Stimulated activated CD4-positive, alpha-beta T cell treated with anti-CD3 and anti-CD28 coated beads, Interleukin-15, amount 100 ng/mL, for 48 hours (primary cell): ENCODE results near the gene DOCK9.
"Not testable (repeated sequence)": the region's sequence is repeated elsewhere in the genome, so short reads cannot be mapped to it uniquely, and the experiment has no call there.

Experiments
- DNase-seq, 2 donors: peaks; one replicate each; pipeline ENCODE4 v3.0.0-alpha.2; 2020; ENCODE audit warnings: low read depth in 2 of 2

Gene DOCK9

DNA sequence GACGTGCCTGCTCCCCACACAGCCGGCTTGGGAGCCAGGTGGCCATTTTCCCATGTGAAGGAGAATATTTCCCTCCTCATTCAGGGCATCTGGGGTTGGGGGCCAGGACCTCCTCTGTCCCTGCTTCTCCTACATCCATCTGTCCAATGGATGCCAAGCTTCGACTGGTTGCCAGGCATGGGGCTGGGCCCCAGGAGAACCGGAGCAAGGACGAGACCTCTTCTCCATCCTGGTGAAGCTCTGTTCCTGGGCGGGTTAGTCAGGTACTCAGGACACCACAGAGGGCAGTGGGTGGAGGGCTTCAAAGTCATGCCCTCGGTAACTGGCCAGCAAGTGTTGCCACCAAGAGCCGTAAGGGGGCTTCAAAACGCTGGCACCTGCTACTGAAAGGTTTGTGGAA, 203.1 kb downstream of the DOCK9 start:
- no peak for DNase-seq

DNA sequence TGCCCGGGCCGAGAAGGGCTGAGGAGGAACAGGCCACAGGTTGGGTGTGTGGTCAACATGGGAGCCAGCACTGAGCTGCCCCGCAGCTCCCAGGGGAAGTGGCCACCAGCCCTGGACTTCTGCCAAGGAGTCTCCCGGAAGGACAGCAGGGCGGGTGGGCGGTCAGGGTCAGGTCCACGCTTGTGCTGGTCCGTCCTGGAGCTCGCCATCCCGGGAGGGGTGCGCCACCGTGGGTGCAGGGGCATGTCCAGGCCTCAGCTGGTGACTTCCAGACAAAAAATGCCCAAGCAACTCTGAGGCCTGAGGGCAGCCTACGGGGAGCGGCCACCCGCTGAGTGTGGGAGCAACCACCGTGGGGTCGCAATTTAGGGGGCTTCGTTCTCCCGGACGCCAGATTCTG, 203.9 kb downstream of the DOCK9 start:
- no peak for DNase-seq

DNA sequence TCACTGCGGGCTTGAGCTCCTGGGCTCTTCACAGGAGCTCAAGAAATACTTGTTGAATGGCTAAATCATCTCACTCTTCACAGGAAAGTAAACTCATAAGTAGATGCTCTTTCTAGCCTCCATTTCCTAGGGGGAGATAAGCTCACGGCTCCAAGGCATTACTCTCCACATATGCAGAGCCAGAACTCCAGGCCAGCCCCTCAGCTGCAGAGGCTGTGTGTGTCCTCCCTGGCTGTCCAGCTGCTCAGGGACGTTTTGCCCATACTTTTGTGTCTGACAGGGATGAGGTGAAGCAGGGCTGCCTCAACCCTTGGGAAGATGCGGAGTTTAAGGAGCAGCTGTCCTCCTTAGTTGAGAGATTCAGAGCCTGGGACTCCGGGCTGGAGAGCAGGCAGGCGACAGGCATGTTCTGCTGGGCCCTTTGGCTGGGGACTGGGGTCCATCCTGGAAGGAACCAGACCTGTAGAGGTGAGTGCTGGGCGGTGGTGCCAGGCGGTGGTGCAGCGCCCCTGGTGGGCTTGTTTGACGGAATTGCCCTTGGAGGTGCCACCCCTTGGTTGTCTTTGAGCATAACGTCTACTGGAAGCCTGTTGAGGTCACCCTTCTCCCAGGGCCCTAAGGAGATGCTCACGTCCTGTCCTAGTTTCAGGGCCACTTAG, 204.9 kb downstream of the DOCK9 start:
- DNase-seq = no peak

DNA sequence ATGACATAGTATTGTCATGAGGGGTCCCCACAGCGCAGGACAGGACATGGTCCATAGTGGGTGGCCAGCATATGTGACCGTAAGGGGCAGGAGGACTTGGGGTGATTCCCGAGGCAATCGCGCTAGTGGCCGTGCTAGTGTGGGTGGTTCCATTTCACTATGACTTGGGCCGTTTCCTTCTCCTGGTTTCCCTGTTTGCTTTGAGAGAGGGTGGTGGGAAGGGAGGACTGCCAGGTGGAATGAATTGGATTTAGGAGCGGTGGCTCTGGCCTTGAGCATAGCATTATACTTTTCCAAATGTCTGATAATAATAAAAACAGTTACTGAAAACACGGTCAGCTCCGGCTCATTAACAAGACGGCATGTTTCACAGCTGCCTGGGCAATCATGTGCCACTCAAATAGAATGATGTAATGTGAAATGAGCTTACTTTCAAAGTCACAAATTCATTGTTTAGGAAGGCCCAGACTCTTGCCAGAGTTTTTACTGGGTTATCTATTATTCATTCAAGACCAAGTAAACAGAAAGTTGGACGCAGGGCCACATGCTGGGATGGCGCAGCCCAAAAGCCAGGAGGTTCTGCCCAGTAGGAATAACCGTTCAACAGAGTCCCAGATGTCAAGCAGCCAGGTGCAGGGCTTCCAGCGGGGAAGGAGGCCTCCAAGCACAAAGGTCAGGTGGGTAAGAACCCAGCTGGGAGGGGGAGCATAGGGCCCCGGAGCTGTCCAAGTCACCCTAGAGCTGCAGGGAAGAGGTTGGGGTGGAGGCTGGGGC, 205.8 kb downstream of the DOCK9 start:
- no peak for DNase-seq

DNA sequence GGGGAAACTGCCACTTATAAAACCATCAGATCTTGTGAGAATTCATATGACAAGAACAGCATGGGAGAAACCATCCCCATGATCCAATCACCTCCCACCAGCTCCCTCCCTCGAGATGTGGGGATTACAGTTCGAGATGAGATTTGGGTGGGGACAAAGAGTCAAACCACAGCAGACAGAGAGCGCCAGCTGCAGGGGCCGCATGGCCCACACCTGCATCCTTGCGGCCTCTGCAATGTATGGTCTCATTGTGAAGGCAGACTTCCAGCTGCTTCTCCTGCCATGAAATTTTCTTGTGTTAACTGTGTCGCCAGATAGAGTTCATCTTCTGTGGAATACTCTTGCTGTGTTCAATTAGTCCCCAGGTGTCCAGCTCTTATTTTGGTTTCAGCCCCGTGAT, 208.1 kb downstream of the DOCK9 start:
- no peak for DNase-seq

DNA sequence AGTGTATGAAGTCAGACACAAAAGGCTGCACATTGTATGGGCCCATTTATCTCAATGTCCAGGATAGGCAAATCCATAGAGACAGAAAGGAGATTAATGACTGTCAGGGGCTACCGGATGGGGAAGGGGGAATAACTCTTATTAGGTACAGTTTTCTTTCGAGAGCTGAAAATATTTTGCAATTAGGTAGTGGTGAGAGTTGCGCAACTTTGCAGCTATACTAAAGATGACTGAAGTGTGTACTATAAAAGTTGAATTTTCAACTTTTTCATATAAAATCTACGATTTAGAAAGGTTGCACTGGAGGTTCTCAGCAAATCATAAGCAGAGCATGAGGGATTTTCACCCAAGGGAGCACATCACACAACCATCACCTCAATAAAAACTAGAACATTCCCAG, 209.3 kb downstream of the DOCK9 start:
- no peak for DNase-seq

DNA sequence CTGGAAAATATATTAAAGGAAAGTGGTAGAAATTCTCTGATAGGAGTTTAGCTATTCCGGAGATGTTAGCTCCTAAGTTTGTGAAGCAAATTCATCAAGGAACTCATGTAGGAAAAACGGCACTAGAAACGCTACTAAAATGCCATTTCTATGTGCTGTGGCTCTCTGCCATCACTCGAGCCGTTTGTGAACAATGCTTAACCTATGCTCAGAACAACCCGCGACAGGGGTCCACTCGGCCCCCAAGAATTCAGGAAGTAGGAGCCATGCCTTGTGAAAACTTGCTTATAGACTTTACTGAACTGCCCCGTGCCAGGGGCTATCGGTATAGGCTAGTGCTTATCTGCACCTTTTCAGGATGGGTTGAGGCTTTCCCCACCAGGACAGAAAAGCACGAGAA, 211.2 kb downstream of the DOCK9 start:
- no peak for DNase-seq

DNA sequence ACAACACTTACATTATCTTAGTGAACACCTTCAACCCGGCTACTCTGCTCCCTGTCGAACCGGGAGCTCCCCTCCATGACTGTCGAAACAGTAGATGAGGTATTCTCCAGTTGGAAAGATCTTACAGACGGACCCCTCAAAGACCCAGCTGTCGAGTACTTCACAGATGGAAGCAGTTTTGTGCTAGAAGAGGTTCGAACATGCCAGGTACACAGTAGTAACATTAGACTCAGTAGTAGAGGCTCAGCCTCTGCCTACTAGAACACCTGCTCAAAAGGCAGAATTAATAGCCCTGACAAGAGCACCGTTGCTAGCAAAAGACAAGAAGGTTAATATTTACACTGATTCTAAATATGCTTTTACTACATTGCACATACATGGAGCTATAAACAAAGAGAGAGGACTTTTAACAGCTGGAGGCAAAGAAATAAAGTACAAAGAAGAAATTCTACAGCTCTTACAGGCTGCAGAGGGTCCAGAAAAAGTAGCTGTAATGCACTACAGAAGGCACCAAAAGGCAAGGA, 211.8 kb downstream of the DOCK9 start:
- no peak for DNase-seq

DNA sequence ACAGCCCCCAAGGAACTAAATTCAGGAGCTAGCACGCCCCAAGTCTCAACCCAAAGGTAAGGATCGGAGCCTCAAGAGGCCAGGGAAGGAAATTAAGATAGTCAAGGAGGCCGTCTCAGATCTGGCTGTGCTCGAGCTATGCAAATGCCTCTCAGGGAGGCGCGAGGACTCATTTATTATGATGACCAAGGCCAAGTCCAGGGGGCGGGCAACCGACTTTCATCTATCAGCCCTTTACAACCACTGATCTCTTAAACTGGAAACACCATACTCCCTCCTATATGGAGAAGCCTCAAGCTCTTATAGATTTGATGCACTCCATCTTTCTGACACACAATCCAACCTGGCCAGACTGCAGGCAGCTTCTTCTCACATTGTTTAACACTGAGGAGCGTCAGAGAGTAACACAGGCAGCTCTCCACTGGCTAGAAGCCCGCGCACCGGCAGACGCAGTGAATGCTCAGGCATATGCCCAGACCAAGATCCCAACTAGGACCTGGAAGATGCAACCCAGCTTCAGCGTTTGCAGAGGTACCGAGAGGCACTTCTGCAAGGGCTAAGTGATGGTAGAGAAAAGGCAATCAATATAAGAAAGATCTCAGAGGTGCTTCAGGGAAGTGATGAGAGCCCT, 215.8 kb downstream of the DOCK9 start:
- no peak for DNase-seq

DNA sequence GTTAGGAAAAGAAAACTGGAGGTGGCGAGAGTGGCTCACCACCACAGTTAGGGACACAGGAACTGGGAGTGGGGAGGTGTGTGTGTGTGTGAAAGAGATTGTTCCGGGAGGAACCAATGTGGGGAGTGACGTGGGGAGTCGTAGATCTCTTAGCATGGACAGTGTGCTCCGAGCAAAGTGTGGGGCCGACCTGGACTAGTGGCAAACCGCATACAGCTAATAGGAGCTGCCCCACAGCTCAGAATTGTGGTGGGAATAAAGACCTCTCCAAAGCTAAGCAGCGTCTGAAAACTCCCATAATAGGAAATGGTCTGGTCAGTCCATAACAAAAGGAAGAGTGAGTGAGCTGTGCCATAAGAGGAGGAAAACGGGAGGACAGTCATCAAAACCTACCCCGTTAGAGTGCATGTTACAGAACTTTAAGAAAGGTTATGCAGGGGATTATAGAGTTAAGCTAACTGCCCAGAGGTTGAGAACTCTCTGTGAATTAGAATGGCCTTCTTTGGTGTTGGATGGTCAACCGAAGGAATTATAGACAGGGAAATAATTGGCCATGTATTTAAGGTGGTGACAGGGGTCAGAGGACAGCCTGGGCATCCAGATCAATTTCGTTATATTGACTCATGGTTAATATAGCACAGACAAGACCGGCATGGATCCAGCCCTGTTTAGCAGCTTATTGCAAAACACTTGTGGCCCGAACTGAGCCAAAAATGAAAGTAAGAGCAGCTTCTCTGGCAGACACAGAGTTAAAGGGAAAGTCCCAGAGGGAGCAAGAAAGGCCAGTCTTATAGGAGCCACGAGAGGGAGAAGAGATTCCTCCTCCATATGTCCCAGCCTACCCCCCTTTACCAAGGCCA, 216.5 kb downstream of the DOCK9 start:
- no peak for DNase-seq

DNA sequence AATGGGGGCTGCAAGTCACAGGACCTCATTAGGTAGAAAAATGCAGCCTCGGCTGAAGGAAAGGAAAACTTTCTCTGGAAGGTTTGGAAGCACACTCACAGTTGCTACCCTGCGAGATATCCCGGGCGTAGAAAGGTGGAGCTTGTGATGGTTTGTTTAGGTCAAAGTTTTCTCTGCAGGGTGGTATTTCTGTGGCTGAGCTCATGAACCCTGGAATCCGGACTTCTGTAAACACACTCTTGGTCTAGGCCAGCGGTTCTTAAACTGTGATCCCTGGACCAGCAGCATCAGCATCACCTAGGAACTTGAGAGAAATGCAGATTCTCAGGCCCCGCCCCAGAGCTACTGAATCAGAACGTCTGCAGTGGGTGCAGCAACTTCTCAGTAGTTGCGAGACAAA, 222.1 kb downstream of the DOCK9 start:
- DNase-seq = no peak

DNA sequence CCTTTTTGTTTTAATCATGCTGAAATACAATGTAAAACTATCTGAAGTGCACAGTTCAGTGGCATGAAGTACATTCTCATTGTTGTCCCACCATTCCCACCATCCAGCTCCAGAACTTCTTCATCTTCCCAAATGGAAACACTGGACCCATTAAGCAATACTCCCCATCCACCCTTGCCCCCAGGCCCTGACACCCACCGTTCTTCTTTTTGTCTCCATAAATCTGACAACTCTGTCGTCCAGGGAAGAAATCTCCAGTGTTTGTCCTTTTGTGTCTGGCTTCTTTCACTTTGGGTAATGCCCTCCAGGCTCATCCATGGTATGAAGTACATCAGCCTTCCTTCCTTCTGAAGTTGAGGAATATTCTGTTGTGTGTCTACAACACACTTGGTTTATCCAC, 222.7 kb downstream of the DOCK9 start:
- no peak for DNase-seq

DNA sequence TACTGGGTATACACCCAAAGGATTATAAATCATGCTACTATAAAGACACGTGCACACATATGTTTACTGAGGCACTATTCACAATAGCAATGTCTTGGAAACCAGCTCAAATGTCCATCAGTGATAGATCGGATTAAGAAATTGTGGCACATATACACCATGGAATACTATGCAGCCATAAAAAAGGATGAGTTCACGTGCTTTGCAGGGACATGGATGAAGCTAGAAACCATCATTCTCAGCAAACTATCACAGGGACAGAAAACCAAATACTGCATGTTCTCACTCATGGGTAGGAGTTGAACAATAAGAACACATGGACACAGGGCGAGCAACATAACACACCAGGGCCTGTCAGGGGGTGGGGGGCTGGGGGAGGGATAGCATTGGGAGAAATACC, 223.4 kb downstream of the DOCK9 start:
- DNase-seq = not testable (repeated sequence)

DNA sequence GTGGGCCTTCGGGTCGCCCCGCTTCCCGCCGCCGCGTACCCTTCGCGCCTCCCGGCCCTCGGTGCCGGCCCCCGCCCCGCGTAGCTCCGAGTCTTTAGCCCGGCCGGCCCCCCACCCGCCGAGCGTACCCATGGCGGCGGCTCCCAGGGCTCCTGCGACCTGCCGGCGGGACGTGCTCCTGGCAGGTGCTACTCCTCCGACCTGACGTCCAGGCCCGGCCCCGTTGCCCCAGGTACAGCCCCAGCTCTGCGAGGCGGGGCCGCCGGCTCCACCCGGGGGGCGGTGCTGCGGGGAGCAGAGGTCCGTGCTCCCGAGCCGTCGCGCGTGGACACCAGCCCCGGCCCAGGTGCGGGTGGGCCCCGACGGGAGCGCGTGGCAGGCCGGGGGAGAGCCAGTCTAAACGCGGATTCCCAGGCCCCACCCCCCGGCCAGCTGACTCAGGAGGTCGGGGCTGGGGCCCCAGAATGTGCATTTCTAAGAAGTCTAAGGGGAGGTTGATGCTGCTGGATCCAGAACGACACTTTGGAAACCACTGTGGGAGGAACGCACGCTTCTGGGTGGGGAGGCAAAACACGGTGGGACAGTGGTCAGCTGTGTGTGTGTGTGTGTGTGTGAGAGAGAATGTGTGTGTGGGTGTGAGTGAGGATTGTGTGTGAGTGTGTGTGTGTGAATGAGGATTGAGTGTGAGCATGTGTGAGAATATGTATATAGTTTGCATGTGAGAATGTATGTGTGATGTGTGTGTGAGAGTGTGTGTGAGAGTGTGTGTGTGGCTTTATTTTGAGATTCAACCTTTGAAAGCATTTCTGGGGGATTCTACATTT, 225.2 kb downstream of the DOCK9 start, which contains the start of gene SLC15A1:
SLC15A1 (minus strand) TSS at position 206 of the 824 bp plus-strand sequence; CDS start at position 132, 74 bp downstream.
- no peak for DNase-seq

DNA sequence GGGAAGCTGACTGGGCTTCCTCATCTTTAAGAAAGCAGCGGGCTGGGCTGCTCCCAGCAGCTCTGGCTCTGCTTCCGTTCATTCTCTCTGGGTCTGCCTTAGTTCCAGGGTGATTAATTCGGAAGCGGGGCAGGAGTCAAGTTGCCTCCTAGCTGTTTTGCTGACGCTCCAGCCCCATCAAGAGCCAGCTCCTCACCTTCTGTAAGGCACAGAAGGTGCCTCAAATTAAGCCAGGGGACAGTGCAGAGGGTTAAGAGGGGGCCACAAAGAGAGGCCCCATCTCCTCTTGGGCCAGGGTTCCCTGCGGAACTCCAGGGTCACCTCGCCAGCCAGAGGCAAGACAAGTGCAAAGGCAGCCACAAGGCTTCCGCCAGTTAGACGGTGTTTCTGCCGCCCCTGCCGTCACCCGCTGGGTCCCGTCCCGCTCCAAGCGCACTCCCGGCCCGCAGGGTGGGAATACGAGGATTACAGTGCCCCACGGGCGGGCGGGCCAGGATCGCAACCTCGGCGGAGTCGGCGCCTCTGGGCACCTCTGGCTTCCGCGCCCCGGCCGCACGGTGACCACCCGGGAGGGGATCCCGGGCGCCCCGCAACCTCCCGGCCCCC, 225.9 kb downstream of the DOCK9 start:
- DNase-seq = no peak

DNA sequence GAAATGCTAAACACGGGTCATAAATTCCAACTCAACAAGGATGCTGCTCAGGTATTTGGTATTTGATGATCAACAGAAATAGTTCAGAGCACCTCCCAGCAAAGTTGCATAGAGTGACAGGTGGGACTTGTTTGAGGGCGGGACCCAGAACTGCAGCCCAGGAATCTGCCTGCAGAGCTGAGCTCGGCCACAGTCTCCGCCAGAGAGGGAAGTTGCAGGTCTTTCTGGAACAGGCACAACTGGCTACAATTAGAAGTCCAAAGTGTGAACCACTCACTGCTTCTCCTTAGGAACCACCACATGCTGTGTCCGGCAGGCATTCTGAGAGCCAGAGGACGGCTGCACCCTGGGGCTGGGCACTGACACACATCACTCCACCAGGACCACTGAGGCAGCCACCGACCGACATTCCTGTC, 226.5 kb downstream of the DOCK9 start:
- no peak for DNase-seq

DNA sequence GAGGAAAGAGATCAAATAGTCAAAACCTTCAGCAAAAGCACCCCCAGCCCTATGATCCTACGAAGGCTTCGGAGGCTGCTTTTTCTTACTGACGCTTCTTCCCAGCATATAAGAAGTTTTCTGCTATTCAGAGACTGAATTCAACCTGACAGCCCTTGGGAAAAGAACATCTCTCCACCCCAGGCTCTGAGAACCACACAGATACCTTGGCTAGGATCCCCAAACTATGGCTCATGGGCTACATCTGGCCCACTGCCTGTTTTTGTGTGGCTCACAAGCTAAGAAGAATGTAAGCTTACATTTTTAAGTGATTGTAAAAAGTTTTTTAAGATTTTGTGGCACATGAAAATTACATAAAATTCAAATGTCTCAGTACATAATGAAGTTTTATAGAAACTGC, 228.4 kb downstream of the DOCK9 start:
- no peak for DNase-seq

DNA sequence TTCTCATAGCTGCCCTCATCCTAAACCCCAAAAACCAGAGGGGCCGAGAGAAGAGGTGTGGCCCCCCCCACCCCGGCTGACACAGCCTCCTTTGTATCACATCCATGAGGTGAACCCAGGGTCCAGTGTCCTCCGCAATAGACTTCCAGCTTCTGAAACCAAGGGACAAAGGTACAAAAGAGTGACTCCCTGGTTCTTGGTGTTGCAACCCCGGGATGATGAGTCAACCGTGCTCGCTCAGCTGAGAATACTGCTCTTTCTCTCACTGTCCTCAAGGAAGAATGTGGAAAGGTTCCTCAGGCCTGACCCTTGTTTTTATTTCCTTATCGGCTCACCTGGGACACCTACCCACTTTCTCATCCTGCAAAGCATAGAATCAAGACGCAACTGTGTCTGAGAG, 230.9 kb downstream of the DOCK9 start:
- no peak for DNase-seq
